HCT116 (cell line): ENCODE results near the gene SLC6A3. TPM values are rescaled to one million over a fixed set of nuclear protein-coding genes. Genes with fewer than 3 reads are reported as not detected.

ENCODE experiments used
- ATAC-seq: fragments of 200-7000 bp; cut with Tn5 transposase; 2 replicates; pipeline ENCODE4 v1.9.1; 2020; ENCODE audit warnings: mild to moderate bottlenecking, moderate library complexity
- BruUV-seq: library from RNA; stranded (reverse); fragments of 400-500 nt; replicated peaks from 2 replicates; lab custom pipeline; 2021; lab: Mats Ljungman, UMichigan
- CTCF ChIA-PET: fragments of 300-600 bp; sonication (Branson Sonifier 250); formaldehyde crosslinking; loops from one replicate; lab custom pipeline; 2021; ENCODE audit warnings: antibody characterized with exemption; lab: Charles Lee
- POLR2A ChIA-PET: fragments of 300-600, 350-600 bp; sonication (Branson Sonifier 250); formaldehyde crosslinking; loops from one replicate; lab custom pipeline; 2021; ENCODE audit warnings: antibody characterized with exemption; lab: Charles Lee
- RAD21 ChIA-PET, 2 experiments: fragments of 300-600 bp; sonication (Branson Sonifier 250); formaldehyde crosslinking; loops; one replicate each; lab custom pipeline; 2023; ENCODE audit warnings: low total read pairs in 2 of 2; ENCODE audit not compliant: uncharacterized antibody in 2 of 2, unreplicated experiment in 2 of 2, low non-redundant PET in 1 of 2; lab: Charles Lee
- DNase-seq: peaks from one replicate; pipeline ENCODE4 v3.0.0-alpha.2; 2010; ENCODE audit warnings: low read depth, low spot score
- H2AFZ ChIP-seq: fragments of 200-600 bp; shearing (Covaris generic), sonication (generic); 2 replicates; pipeline ENCODE4 v1.6.1; 2017; ENCODE audit warnings: low read depth, mixed run types, mixed read lengths, antibody characterized with exemption, low read length; ENCODE audit not compliant: poor library complexity, severe bottlenecking
- H3K27ac ChIP-seq: 2 replicates; pipeline ENCODE4 v1.5.1; 2012; ENCODE audit warnings: low read depth, low read length
- H3K27me3 ChIP-seq: fragments of 200-600 bp; sonication (generic); 2 replicates; pipeline ENCODE4 v1.6.1; 2016; ENCODE audit warnings: mixed run types, low read length, mixed read lengths; ENCODE audit not compliant: insufficient read depth
- H3K36me3 ChIP-seq, 2 experiments: fragments of 200-500 bp in 1 of 2; fragments of 200-600 bp in 1 of 2; sonication (Bioruptor generic) in 1 of 2; sonication (generic) in 1 of 2; 2 replicates each; pipeline versions ENCODE4 v1.5.1 to v1.6.1; 2014 to 2016; ENCODE audit warnings: low read length in 2 of 2, inconsistent platforms in 1 of 2, mixed read lengths in 1 of 2, mixed run types in 1 of 2; ENCODE audit not compliant: insufficient read depth in 2 of 2, control insufficient read depth in 1 of 2
- H3K4me1 ChIP-seq, 2 experiments: fragments of 200-600 bp in 1 of 2; sonication (generic) in 1 of 2; 2 replicates each; pipeline versions ENCODE4 v1.5.1 to v1.6.1; 2012 to 2017; ENCODE audit warnings: low read length in 2 of 2, inconsistent platforms in 1 of 2, mild to moderate bottlenecking in 1 of 2, mixed read lengths in 1 of 2, mixed run types in 1 of 2, moderate library complexity in 1 of 2; ENCODE audit not compliant: insufficient read depth in 2 of 2, control insufficient read depth in 1 of 2
- H3K4me2 ChIP-seq: fragments of 200-600 bp; sonication (generic); 2 replicates; pipeline ENCODE4 v1.6.1; 2017; ENCODE audit warnings: mixed run types, low read length, mixed read lengths
- H3K4me3 ChIP-seq, 2 experiments: fragments of 200-600 bp in 1 of 2; sonication (generic) in 1 of 2; replicated peaks in 1 of 2; 2 replicates each; pipeline ENCODE4 v1.5.1; 2011 to 2016; ENCODE audit warnings: low read length in 2 of 2, control low read depth in 1 of 2, low read depth in 1 of 2, mild to moderate bottlenecking in 1 of 2, mixed read lengths in 1 of 2, mixed run types in 1 of 2
- H3K79me2 ChIP-seq: fragments of 200-600 bp; sonication (generic); 2 replicates; pipeline ENCODE4 v1.6.1; 2017; ENCODE audit warnings: mild to moderate bottlenecking, mixed run types, low read length, moderate library complexity, mixed read lengths; ENCODE audit not compliant: insufficient read depth
- H3K9ac ChIP-seq: fragments of 200-600 bp; sonication (generic); 2 replicates; pipeline ENCODE4 v1.6.1; 2016; ENCODE audit warnings: low read length, mixed read lengths
- H3K9me2 ChIP-seq: fragments of 200-600 bp; sonication (generic), shearing (Covaris generic); 2 replicates; pipeline ENCODE4 v1.6.1; 2017; ENCODE audit warnings: mixed run types, mild to moderate bottlenecking, moderate library complexity; ENCODE audit not compliant: insufficient read depth
- H3K9me3 ChIP-seq, 2 experiments: fragments of 200-500 bp in 1 of 2; fragments of 200-600 bp in 1 of 2; sonication (Bioruptor generic) in 1 of 2; sonication (generic) in 1 of 2; 2 replicates each; pipeline ENCODE4 v1.6.1; 2014 to 2017; ENCODE audit warnings: low read length in 2 of 2, mixed read lengths in 2 of 2, inconsistent platforms in 1 of 2, low read depth in 1 of 2, mild to moderate bottlenecking in 1 of 2, mixed run types in 1 of 2, moderate library complexity in 1 of 2; ENCODE audit not compliant: control insufficient read depth in 1 of 2, insufficient read depth in 1 of 2
- H4K20me1 ChIP-seq: fragments of 200-600 bp; sonication (generic), shearing (Covaris generic); 2 replicates; pipeline ENCODE4 v1.6.1; 2017; ENCODE audit warnings: mixed run types, mild to moderate bottlenecking, moderate library complexity; ENCODE audit not compliant: insufficient read depth
- ATF3 ChIP-seq: IDR thresholded peaks from 2 replicates; pipeline ENCODE4 v1.6.1; 2012
- CEBPB ChIP-seq: IDR thresholded peaks from 2 replicates; pipeline ENCODE4 v1.6.1; 2012; ENCODE audit warnings: low read depth
- EGR1 ChIP-seq: IDR thresholded peaks from 2 replicates; pipeline ENCODE4 v1.6.1; 2012; ENCODE audit warnings: low read depth
- JUND ChIP-seq: IDR thresholded peaks from 2 replicates; pipeline ENCODE4 v1.6.1; 2012
- POLR2A ChIP-seq: IDR thresholded peaks from 2 replicates; pipeline ENCODE4 v1.7.0; 2011; ENCODE audit warnings: borderline replicate concordance; ENCODE audit not compliant: insufficient read depth, insufficient read length; ENCODE audit errors: extremely low read depth
- RAD21 ChIP-seq: IDR thresholded peaks from 2 replicates; pipeline ENCODE4 v1.6.1; 2012; ENCODE audit warnings: low read depth, mild to moderate bottlenecking
- SP1 ChIP-seq: IDR thresholded peaks from 2 replicates; pipeline ENCODE4 v1.6.1; 2012; ENCODE audit warnings: low read depth
- SRF ChIP-seq: IDR thresholded peaks from 2 replicates; pipeline ENCODE4 v1.6.1; 2012; ENCODE audit warnings: low read depth
- YY1 ChIP-seq: IDR thresholded peaks from 2 replicates; pipeline ENCODE4 v1.6.1; 2011; ENCODE audit warnings: low read length, low read depth, moderate library complexity, mild to moderate bottlenecking; ENCODE audit not compliant: insufficient replicate concordance; ENCODE audit errors: extremely low read depth
- ZFX ChIP-seq: fragments of 450-650 bp; IDR thresholded peaks from 2 replicates; pipeline ENCODE4 v1.6.1; 2017
- intact Hi-C: fragments of 100-400 bp; cut with micrococcal nuclease; formaldehyde crosslinking; loops from 2 replicates; pipeline ENCODE4 v1.10.0; 2022
- total RNA-seq: library from RNA; stranded (reverse); gene quantifications from one replicate; pipeline ENCODE4 v1.2.1, GENCODE V29; 2021; ENCODE audit not compliant: unreplicated experiment
- TF ChIP-seq, protein P1 (sequence below): IDR thresholded peaks from 2 replicates; pipeline ENCODE4 v1.6.1; 2012
- TF ChIP-seq, protein P2 (sequence below): IDR thresholded peaks from 2 replicates; pipeline ENCODE4 v1.6.1; 2012; ENCODE audit warnings: low read depth
- TF ChIP-seq, protein P3 (sequence below): IDR thresholded peaks from 2 replicates; pipeline ENCODE4 v1.6.1; 2011; ENCODE audit warnings: mild to moderate bottlenecking, low read length, moderate library complexity; ENCODE audit not compliant: insufficient replicate concordance; ENCODE audit errors: extremely low read depth

The SLC6A3 gene
- total RNA-seq, 1 experiment from 2014 or later = not detected

DNA sequence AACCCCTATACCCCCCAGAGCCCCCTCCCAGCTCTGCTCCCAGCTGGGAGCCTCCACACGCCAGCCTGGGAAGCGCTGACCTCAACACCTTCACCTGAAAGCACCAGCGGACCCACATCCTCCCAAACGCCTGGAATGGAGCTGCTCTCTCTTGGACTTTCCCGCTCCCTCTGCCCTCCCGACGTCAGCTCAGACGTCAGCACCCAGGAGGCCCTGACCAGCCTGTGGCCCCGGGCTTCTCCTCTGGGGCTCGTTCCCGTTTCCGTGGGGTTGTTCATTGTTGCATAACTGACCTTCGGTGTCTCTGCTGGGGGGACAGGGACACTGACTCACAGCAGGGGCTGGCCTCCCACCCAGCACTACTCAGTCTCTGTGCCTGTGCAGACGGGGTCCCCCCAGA is 35.0 kb upstream of the SLC6A3 start:
- TF ChIP-seq YY1 = no peak
- no peak for TF ChIP-seq RAD21
- no peak for TF ChIP-seq ZFX
- TF ChIP-seq, protein P1, sequence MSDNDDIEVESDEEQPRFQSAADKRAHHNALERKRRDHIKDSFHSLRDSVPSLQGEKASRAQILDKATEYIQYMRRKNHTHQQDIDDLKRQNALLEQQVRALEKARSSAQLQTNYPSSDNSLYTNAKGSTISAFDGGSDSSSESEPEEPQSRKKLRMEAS = no peak
- no peak for TF ChIP-seq JUND
- no peak for TF ChIP-seq CEBPB
- no peak for TF ChIP-seq EGR1
- TF ChIP-seq, protein P2, sequence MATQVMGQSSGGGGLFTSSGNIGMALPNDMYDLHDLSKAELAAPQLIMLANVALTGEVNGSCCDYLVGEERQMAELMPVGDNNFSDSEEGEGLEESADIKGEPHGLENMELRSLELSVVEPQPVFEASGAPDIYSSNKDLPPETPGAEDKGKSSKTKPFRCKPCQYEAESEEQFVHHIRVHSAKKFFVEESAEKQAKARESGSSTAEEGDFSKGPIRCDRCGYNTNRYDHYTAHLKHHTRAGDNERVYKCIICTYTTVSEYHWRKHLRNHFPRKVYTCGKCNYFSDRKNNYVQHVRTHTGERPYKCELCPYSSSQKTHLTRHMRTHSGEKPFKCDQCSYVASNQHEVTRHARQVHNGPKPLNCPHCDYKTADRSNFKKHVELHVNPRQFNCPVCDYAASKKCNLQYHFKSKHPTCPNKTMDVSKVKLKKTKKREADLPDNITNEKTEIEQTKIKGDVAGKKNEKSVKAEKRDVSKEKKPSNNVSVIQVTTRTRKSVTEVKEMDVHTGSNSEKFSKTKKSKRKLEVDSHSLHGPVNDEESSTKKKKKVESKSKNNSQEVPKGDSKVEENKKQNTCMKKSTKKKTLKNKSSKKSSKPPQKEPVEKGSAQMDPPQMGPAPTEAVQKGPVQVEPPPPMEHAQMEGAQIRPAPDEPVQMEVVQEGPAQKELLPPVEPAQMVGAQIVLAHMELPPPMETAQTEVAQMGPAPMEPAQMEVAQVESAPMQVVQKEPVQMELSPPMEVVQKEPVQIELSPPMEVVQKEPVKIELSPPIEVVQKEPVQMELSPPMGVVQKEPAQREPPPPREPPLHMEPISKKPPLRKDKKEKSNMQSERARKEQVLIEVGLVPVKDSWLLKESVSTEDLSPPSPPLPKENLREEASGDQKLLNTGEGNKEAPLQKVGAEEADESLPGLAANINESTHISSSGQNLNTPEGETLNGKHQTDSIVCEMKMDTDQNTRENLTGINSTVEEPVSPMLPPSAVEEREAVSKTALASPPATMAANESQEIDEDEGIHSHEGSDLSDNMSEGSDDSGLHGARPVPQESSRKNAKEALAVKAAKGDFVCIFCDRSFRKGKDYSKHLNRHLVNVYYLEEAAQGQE = no peak
- no peak for TF ChIP-seq ATF3
- TF ChIP-seq SP1 = no peak
- TF ChIP-seq, protein P3, sequence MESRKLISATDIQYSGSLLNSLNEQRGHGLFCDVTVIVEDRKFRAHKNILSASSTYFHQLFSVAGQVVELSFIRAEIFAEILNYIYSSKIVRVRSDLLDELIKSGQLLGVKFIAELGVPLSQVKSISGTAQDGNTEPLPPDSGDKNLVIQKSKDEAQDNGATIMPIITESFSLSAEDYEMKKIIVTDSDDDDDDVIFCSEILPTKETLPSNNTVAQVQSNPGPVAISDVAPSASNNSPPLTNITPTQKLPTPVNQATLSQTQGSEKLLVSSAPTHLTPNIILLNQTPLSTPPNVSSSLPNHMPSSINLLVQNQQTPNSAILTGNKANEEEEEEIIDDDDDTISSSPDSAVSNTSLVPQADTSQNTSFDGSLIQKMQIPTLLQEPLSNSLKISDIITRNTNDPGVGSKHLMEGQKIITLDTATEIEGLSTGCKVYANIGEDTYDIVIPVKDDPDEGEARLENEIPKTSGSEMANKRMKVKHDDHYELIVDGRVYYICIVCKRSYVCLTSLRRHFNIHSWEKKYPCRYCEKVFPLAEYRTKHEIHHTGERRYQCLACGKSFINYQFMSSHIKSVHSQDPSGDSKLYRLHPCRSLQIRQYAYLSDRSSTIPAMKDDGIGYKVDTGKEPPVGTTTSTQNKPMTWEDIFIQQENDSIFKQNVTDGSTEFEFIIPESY = no peak
- no peak for TF ChIP-seq POLR2A
- TF ChIP-seq SRF = no peak
- DNase-seq (no peak), ATAC-seq (no peak; the same call in 1 of the 2 replicates)
- H3K4me1 ChIP-seq = no peaks in the 10 kb centered on the region
- ChIA-PET POLR2A (no interaction called here), RAD21 (interaction anchor here in 1 of 2 experiments (0.7 kb wide), 1 partner anchor 60 kb away, joined by 5 read pairs; no protein-coding TSS in a partner anchor), CTCF (interaction anchor here (1.0 kb wide), 1 partner anchor 165 kb away, joined by 3 read pairs; no protein-coding TSS in a partner anchor)
- BruUV-seq = no TSS peak
- no peak overlapping the region for H3K27ac ChIP-seq
- H2AFZ ChIP-seq = no peak overlapping the region
- H3K79me2 ChIP-seq = no peaks in the 10 kb centered on the region
- no peak overlapping the region for H3K4me2 ChIP-seq
- no peak overlapping the region for H3K9ac ChIP-seq
- H3K9me3 ChIP-seq = no peaks in the 10 kb centered on the region
- no peak overlapping the region for H3K4me3 ChIP-seq
- H4K20me1 ChIP-seq = no peaks in the 10 kb centered on the region
- H3K9me2 ChIP-seq = no peaks in the 10 kb centered on the region
- peaks cover 9 to 20% of the 10 kb centered on the region in 2 experiments; a peak in 2 of 4 replicates for H3K36me3 ChIP-seq
- intact Hi-C loops = no loop called here
- H3K27me3 ChIP-seq = no peaks in the 10 kb centered on the region
